CD4-positive, alpha-beta T cell treated with Interleukin-15 for 4 hours (primary cell): ENCODE measurements around the gene NDUFA12.

Experiments used
- DNase-seq: peaks from one replicate; pipeline ENCODE4 v3.0.0-alpha.2; 2020; ENCODE audit warnings: low spot score

Gene NDUFA12

DNA sequence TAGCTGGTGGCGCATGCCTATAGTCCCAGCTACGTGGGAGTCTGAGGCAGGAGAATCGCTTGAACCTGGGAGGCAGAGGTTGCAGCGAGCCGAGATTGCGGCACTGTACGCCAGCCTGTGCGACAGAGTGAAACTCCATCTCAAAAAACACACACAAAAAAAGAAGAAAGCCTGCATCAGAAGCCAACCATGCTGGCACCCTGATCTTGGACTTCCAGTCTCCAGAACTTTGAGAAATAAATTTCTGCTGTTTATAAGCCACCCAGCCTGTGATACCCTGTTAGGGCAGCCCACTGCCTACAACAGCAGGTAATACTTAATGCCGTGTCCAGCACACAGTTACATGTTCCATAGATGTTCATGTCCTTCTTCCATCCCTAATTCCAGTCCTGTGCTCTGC, 62.7 kb downstream of the NDUFA12 start:
- no peak for DNase-seq

DNA sequence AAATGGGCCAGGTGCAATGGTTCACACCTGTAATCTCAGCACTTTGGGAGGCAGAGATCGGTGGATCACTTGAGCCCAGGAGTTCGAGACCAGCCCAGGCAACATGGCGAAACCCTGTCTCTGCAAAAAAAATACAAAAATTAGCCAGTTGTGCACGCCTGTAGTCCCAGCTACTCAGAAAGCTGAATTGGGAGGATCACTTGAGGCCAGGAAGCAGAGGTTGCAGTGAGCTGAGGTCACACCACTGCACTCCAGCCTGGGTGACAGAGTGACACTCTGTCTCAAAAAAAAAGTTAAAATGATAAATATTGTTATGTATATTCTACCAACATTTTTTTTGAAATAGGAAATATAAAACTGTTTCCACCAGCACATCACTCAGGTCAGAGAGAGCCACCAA, 64.9 kb downstream of the NDUFA12 start:
- DNase-seq = no peak

- no peak for DNase-seq
Measured at GRCh38 chr12:94930772-94931171, 72.7 kb downstream of the NDUFA12 start.

- no peak for DNase-seq
Measured at GRCh38 chr12:94930216-94930654, 73.3 kb downstream of the NDUFA12 start.

DNA sequence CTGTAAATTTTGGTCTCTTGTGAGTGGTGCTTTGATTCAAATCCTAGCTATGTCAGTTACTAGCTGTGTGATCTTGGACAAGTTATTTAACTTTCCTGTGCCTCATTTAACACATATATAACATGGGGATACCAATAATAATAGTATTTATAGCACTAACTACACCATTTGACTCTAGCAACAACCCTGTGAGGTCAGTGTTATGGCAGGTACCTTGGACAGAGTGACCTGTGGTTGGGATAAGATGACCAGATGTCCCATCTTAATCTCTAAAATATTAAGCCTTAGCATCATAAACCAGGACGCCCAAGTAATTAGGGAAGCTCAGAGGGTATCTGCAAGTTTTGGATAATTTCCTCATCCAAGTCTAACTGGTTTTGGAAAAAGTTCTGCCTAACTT, 73.7 kb downstream of the NDUFA12 start:
- no peak for DNase-seq

- DNase-seq = no peak
Measured at GRCh38 chr12:94925729-94926128, 77.8 kb downstream of the NDUFA12 start.

DNA sequence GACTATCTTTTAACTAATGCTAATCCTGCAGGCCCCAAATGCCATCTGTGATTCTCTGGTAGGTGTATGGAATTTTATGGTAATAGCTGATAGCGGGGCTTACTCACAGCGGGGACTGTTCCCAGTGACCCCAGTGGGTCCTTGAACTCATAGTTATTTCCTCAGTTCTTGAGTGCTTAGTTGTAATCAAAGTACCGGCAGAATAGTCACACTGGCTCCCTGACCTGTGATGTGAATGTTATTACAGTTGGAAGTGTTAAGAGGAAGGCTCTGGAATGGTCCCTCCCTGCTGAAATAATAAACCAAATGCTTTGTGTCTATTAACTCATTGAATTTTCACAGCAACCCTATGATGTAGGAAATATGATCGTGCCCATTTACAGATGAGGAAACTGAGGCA, 78.3 kb downstream of the NDUFA12 start:
- no peak for DNase-seq

DNA sequence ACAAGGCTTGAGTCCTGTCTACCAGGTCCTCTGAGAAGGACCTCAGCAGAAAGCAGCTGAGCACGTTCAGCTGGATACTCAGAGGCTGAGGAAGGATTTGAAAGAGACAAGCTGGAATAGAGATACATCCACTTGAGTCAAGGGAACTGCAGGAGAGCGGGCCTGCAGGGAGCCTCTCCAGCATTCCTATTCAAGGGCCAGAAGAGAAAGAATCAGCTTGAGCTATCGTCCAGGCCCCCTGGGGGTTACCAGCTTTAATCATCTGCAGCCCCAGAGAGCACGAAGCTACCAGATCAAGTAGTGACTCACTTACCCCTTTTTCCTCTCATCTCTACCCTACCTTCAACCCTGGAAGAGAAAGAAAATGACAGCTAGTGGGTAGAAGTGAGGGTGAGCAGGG, 80.9 kb downstream of the NDUFA12 start:
- no peak for DNase-seq
